GM18951 (cell line): ENCODE data around the gene PDZD2.

ENCODE experiments used
- POLR2A ChIP-seq: IDR thresholded peaks from 4 replicates; pipeline ENCODE4 v1.6.1; 2011; ENCODE audit warnings: mild to moderate bottlenecking; ENCODE audit not compliant: insufficient read length, insufficient read depth; ENCODE audit errors: extremely low read depth
- in situ Hi-C: fragments of 300-500 bp; cut with MboI; formaldehyde crosslinking; loops from one replicate; pipeline ENCODE4 v1.12.0; 2022; ENCODE audit warnings: low sequenced_read_pairs, mixed read lengths, inconsistent platforms; ENCODE audit not compliant: unreplicated experiment

The PDZD2 gene

GRCh38 chr5:31987985-31988710, 349.2 kb downstream of the PDZD2 start:
- in situ Hi-C loops: no loop called here
- no peak for TF ChIP-seq POLR2A

- in situ Hi-C loops: no loop called here
- no peak for TF ChIP-seq POLR2A
Observed at GRCh38 chr5:31990081-31990650, 351.2 kb downstream of the PDZD2 start.

GRCh38 chr5:31990701-31991110, 351.8 kb downstream of the PDZD2 start:
- no peak for TF ChIP-seq POLR2A
- in situ Hi-C loops: no loop called here

- no peak for TF ChIP-seq POLR2A
- in situ Hi-C loops: no loop called here
Observed at GRCh38 chr5:31992377-31992776, 353.4 kb downstream of the PDZD2 start.

- TF ChIP-seq POLR2A: no peak
- in situ Hi-C loops: no loop called here
Observed at GRCh38 chr5:31993165-31993961, 354.4 kb downstream of the PDZD2 start.

- in situ Hi-C loops: no loop called here
- peak; percentile 42 for TF ChIP-seq POLR2A
Observed at GRCh38 chr5:31995006-31995405, 356.1 kb downstream of the PDZD2 start.

GRCh38 chr5:31995714-31996113, 356.8 kb downstream of the PDZD2 start:
- TF ChIP-seq POLR2A: no peak
- in situ Hi-C loops: no loop called here

GRCh38 chr5:31996909-31997308, 358.0 kb downstream of the PDZD2 start:
- no peak for TF ChIP-seq POLR2A
- in situ Hi-C loops: no loop called here

GRCh38 chr5:31999470-31999869, 360.5 kb downstream of the PDZD2 start:
- in situ Hi-C loops: no loop called here

GRCh38 chr5:32000731-32001130, 361.8 kb downstream of the PDZD2 start:
- in situ Hi-C loops: no loop called here
- no peak for TF ChIP-seq POLR2A

More at GRCh38 chr5:31999470-31999869, 360.5 kb downstream of the PDZD2 start:
- TF ChIP-seq POLR2A: no peak

- in situ Hi-C loops: no loop called here
- TF ChIP-seq POLR2A: no peak
Observed at GRCh38 chr5:32001284-32001683, 362.4 kb downstream of the PDZD2 start.

GRCh38 chr5:32001707-32002106, 362.8 kb downstream of the PDZD2 start:
- no peak for TF ChIP-seq POLR2A
- in situ Hi-C loops: no loop called here

GRCh38 chr5:32002755-32003154, 363.8 kb downstream of the PDZD2 start:
- no peak for TF ChIP-seq POLR2A

More at GRCh38 chr5:32002755-32003154, 363.8 kb downstream of the PDZD2 start:
- in situ Hi-C loops: no loop called here
